Smooth muscle cell of bladder (primary cell): ENCODE results near the gene COPB1. TPM values are rescaled to one million over a fixed set of nuclear protein-coding genes. Genes with fewer than 3 reads are reported as not detected.

Experiments used
- total RNA-seq: library from RNA; depleted of rRNA; stranded (reverse); fragments of >200 nt; gene quantifications from 2 replicates; pipeline ENCODE4 v1.2.3, GENCODE V29; 2014

Gene COPB1
- total RNA-seq: 263 and 305 TPM in 2 replicates

GRCh38 chr11:14499560-14500180 is at the start of gene COPB1:
Gene COPB1, minus strand, starts transcription at chr11:14499811. Its CDS starts 883 bp downstream, at chr11:14498928.

GRCh38 chr11:14519917-14520746 is 20.5 kb upstream of the COPB1 start, which contains the start of gene PSMA1:
Gene PSMA1, minus strand, starts transcription at chr11:14520386. Its CDS starts 87 bp downstream, at chr11:14520299.

Other genes starting within 250 kb of the COPB1 start
- gene RRAS2, start 140.6 kb downstream of the COPB1 start, total RNA-seq: 53.0 and 57.8 TPM in 2 replicates
- gene PSMA1, start 20.6 kb upstream of the COPB1 start, total RNA-seq: 129 and 154 TPM in 2 replicates
- gene PDE3B, start 144.0 kb upstream of the COPB1 start, total RNA-seq: 1.4 and 3.1 TPM in 2 replicates